ENCODE measurements around the gene KRI1. TPM values are rescaled to one million over a fixed set of nuclear protein-coding genes. Genes with fewer than 3 reads are reported as not detected.
"Not testable (repeated sequence)": the region's sequence is repeated elsewhere in the genome, so short reads cannot be mapped to it uniquely, and the experiment has no call there.

KRI1 gene
- total RNA-seq, 2 donors from 2014 or later: 23.6 to 23.8 TPM

GRCh38 chr19:10543059-10543419 is 22.8 kb downstream of the KRI1 start:
- 51% methylated on average over 8 of the region's 8 CpGs for WGBS
- H3K27me3 ChIP-seq (replicated peaks; ENCODE audit: insufficient read depth): no peaks in the 10 kb centered on the region
- TF ChIP-seq POLR2A (IDR thresholded peaks at IDR 0.05): no peak
- intact Hi-C loops (cut with DNase I): no loop called here
- DNase-seq (ENCODE audit: low spot score): no peak
- no peaks in the 10 kb centered on the region for H3K9me3 ChIP-seq
- H3K27ac ChIP-seq: no peak overlapping the region
- H3K4me3 ChIP-seq: peak overlapping the region; percentile 100
- H3K36me3 ChIP-seq: peaks cover 0 to 12% of the 10 kb centered on the region in 2 donors
- peaks cover 4% of the 10 kb centered on the region for H3K4me1 ChIP-seq (replicated peaks)

- 73% methylated on average over 9 of the region's 9 CpGs for WGBS
- H3K36me3 ChIP-seq; intact Hi-C loops (cut with DNase I); DNase-seq (ENCODE audit: low spot score); H3K27me3 ChIP-seq (replicated peaks; ENCODE audit: insufficient read depth); H3K27ac ChIP-seq; H3K4me1 ChIP-seq (replicated peaks); H3K4me3 ChIP-seq; H3K9me3 ChIP-seq: not testable (repeated sequence)
Observed at GRCh38 chr19:10539016-10539415, 26.8 kb downstream of the KRI1 start.

DNA sequence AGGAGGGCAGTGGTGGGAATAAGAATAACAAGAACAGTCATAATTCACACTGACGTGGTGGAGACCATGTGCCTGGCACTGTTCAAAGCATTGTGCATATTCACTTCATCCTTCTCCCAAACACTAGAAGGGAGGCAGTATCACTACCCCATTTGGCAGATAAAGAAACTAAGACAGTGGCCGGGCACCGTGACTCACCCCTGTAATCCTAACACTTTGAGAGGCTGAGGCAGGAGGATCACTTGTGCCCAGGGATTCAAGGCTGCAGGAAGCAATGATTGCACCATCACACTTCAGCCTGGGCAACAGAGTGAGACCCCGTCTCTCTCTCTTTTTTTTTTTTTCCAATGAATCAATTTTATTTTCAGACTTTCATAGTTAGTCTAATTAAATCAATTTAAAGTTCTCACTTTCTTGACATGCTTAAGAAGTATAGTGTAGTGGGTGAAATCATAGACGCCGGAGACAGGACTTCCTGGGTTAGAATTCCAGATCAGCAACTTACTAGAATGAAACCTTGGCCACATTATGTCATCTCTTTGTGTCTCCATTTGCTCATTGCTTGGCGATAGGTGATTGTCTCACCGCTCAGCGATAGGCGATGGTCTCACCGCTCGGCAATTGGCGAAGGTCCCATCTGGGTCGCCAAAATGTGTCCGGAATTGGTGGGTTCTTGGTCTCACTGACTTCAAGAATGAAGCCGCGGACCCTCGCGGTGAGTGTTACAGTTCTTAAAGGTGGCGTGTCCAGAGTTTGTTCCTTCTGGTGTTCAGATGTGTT is 27.4 kb downstream of the KRI1 start:
- intact Hi-C loops (cut with DNase I): no loop called here
- DNase-seq (ENCODE audit: low spot score): no peak
- Histone ChIP-seq H3K4me1 (replicated peaks) (no peaks in the 10 kb centered on the region), H3K4me3 (no peak overlapping the region), H3K36me3 (no peaks in the 10 kb centered on the region), H3K27ac (no peak overlapping the region), H3K27me3 (replicated peaks; ENCODE audit: insufficient read depth) (no peaks in the 10 kb centered on the region), H3K9me3 (no peaks in the 10 kb centered on the region)
- 78% methylated on average over 20 of the region's 20 CpGs for WGBS
- TF ChIP-seq POLR2AphosphoS5 (IDR thresholded peaks at IDR 0.05) (no peak), POLR2A (IDR thresholded peaks at IDR 0.05) (no peak), CTCF (IDR thresholded peaks at IDR 0.05) (no peak)

DNA sequence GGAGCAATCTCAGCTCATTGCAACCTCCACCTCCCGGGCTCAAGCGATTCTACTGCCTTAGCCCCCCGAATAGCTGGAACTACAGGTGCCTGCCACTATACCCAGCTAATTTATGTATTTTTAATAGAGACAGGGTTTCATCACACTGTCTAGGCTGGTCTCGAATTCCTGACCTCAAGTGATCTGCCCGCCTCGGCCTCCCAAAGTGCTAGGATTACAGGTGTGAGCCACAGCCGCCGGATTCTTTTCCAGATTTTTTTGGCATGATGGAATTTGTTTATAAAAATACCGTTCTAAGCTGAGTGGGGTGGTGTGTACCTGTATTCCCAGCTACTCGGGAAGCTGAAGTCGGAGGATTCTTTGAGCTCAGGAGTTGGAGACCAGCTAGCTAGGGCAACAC is 28.1 kb downstream of the KRI1 start:
- WGBS: 82% methylated on average over 11 of the region's 11 CpGs
- Histone ChIP-seq H3K27ac (no peak overlapping the region), H3K36me3 (no peaks in the 10 kb centered on the region), H3K4me1 (replicated peaks) (no peaks in the 10 kb centered on the region), H3K27me3 (replicated peaks; ENCODE audit: insufficient read depth) (no peaks in the 10 kb centered on the region), H3K9me3 (no peaks in the 10 kb centered on the region), H3K4me3 (no peak overlapping the region)
- no peak for DNase-seq (ENCODE audit: low spot score)
- TF ChIP-seq POLR2A (IDR thresholded peaks at IDR 0.05): no peak
- TF ChIP-seq CTCF (IDR thresholded peaks at IDR 0.05): no peak
- no peak for TF ChIP-seq POLR2AphosphoS5 (IDR thresholded peaks at IDR 0.05)
- intact Hi-C loops (cut with DNase I): no loop called here

- no peak overlapping the region for H3K4me3 ChIP-seq
- TF ChIP-seq POLR2AphosphoS5 (IDR thresholded peaks at IDR 0.05) (peak; percentile 79), POLR2A (IDR thresholded peaks at IDR 0.05) (no peak)
- H3K9me3 ChIP-seq: no peaks in the 10 kb centered on the region
- peak; percentile 74 for DNase-seq (ENCODE audit: low spot score)
- no peaks in the 10 kb centered on the region for H3K27me3 ChIP-seq (replicated peaks; ENCODE audit: insufficient read depth)
- no peaks in the 10 kb centered on the region for H3K36me3 ChIP-seq
- WGBS: 44% methylated on average over 6 of the region's 6 CpGs
- intact Hi-C loops (cut with DNase I): no loop called here
- no peaks in the 10 kb centered on the region for H3K4me1 ChIP-seq (replicated peaks)
- H3K27ac ChIP-seq: no peak overlapping the region
Observed at GRCh38 chr19:10535613-10536012, 30.2 kb downstream of the KRI1 start.

DNA sequence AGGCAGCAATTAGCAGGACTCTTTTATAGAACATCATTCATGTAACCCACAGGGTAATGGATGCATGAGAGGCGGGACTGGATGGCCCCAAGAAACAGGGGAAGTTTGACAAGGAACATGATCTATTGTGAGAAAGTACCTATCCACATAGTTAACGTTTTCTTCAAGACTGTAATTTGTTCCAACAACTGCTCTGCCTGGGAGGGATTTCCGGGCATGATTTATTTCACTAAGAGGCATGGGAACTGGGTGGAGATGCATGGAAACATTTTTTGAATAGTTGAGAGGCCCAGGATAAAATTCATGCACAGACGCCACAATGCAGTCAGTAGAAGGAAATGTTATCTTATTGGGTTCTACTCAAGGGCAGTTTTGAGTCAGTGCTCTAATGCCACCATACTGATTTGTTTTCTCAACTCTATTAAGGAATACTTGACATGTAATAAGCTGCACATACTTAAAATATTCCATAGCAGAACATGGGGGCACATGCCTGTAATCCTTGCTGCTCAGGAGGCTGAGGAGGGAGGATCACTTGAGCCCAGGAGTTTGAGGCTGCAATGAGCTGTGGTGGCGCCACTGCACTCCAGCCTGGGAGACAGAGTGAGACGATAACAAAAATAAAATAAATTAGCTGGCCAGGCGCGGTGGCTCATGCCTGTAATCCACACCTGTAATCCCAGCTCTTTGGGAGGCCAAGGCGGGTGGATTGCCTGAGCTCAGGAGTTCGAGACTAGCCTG is 32.0 kb downstream of the KRI1 start:
- H3K9me3 ChIP-seq: no peaks in the 10 kb centered on the region
- DNase-seq (ENCODE audit: low spot score): no peak
- no peaks in the 10 kb centered on the region for H3K36me3 ChIP-seq
- intact Hi-C loops (cut with DNase I): no loop called here
- no peak overlapping the region for H3K4me3 ChIP-seq
- H3K27ac ChIP-seq: peak overlapping the region in 1 of 2 donors; percentile 14
- 63% methylated on average over 10 of the region's 10 CpGs for WGBS
- no peaks in the 10 kb centered on the region for H3K27me3 ChIP-seq (replicated peaks; ENCODE audit: insufficient read depth)
- H3K4me1 ChIP-seq (replicated peaks): no peaks in the 10 kb centered on the region
- TF ChIP-seq POLR2AphosphoS5 (IDR thresholded peaks at IDR 0.05) (peak; percentile 61), POLR2A (IDR thresholded peaks at IDR 0.05) (no peak), CTCF (IDR thresholded peaks at IDR 0.05) (no peak)
